GM23248 (cell line): ENCODE results near the gene CLMP. TPM values are rescaled to one million over a fixed set of nuclear protein-coding genes. Genes with fewer than 3 reads are reported as not detected.

Source experiments
- DNase-seq: peaks from one replicate; pipeline ENCODE4 v3.0.0-alpha.2; 2015
- H2AFZ ChIP-seq: fragments of 200-600 bp; sonication (generic); 2 replicates; pipeline ENCODE4 v1.6.1; 2016; ENCODE audit warnings: antibody characterized with exemption
- H3F3A ChIP-seq: fragments of 200-600 bp; sonication (generic); 2 replicates; pipeline ENCODE4 v1.6.1; 2016; ENCODE audit warnings: mild to moderate bottlenecking, antibody characterized with exemption, mixed run types; ENCODE audit not compliant: insufficient read depth
- H3K27ac ChIP-seq: fragments of 200-600 bp; sonication (generic); 2 replicates; pipeline ENCODE4 v1.5.1; 2016; ENCODE audit warnings: mild to moderate bottlenecking
- H3K27me3 ChIP-seq: fragments of 200-600 bp; sonication (generic); replicated peaks from 2 replicates; pipeline ENCODE4 v1.6.1; 2016; ENCODE audit warnings: mild to moderate bottlenecking; ENCODE audit not compliant: insufficient read depth
- H3K36me3 ChIP-seq: fragments of 200-600 bp; sonication (generic); 2 replicates; pipeline ENCODE4 v1.6.1; 2016; ENCODE audit warnings: low read depth, mild to moderate bottlenecking
- H3K4me1 ChIP-seq: fragments of 200-600 bp; sonication (generic); 2 replicates; pipeline ENCODE4 v1.6.1; 2016; ENCODE audit warnings: mild to moderate bottlenecking; ENCODE audit not compliant: insufficient read depth
- H3K4me2 ChIP-seq: fragments of 200-600 bp; sonication (generic); one replicate; pipeline ENCODE4 v1.6.1; 2016; ENCODE audit warnings: mild to moderate bottlenecking; ENCODE audit not compliant: unreplicated experiment
- H3K4me3 ChIP-seq: fragments of 200-600 bp; sonication (generic); 2 replicates; pipeline ENCODE4 v1.5.1; 2016; ENCODE audit warnings: mild to moderate bottlenecking
- H3K79me2 ChIP-seq: fragments of 200-600 bp; sonication (generic); 2 replicates; pipeline ENCODE4 v1.6.1; 2016; ENCODE audit warnings: mild to moderate bottlenecking; ENCODE audit not compliant: insufficient read depth
- H3K9ac ChIP-seq: fragments of 200-600 bp; sonication (generic); 2 replicates; pipeline ENCODE4 v1.6.1; 2016; ENCODE audit warnings: mild to moderate bottlenecking
- H3K9me2 ChIP-seq: fragments of 200-600 bp; sonication (generic); 2 replicates; pipeline ENCODE4 v1.6.1; 2016; ENCODE audit warnings: mixed run types, mild to moderate bottlenecking, moderate library complexity; ENCODE audit not compliant: insufficient read depth
- H3K9me3 ChIP-seq: fragments of 200-600 bp; sonication (generic); one replicate; pipeline ENCODE4 v1.6.1; 2017; ENCODE audit warnings: low read depth
- H4K20me1 ChIP-seq: fragments of 200-600 bp; sonication (generic); 2 replicates; pipeline ENCODE4 v1.6.0; 2016; ENCODE audit not compliant: insufficient read depth
- EZH2 ChIP-seq: fragments of 200-600 bp; sonication (generic); IDR thresholded peaks from 2 replicates; pipeline ENCODE4 v1.6.1; 2018; ENCODE audit warnings: antibody characterized with exemption, mild to moderate bottlenecking; ENCODE audit not compliant: insufficient read depth, poor library complexity, severe bottlenecking
- EZH2phosphoT487 ChIP-seq: fragments of 200-600 bp; sonication (generic); IDR thresholded peaks from 2 replicates; pipeline ENCODE4 v1.6.1; 2018; ENCODE audit warnings: antibody characterized with exemption, moderate library complexity, mild to moderate bottlenecking, low read depth; ENCODE audit not compliant: insufficient read depth
- WGBS, 2 experiments: methylation state at CpG; one replicate each; pipeline ENCODE4 v1.1.6; 2015 to 2017; ENCODE audit warnings: low lambda C conversion rate in 2 of 2, low coverage in 1 of 2; ENCODE audit errors: missing lambda C conversion rate in 2 of 2; 5-methylcytosine and 5-hydroxymethylcytosine counted together
- in situ Hi-C: fragments of 300-500 bp; cut with MboI; formaldehyde crosslinking; loops from 2 replicates; pipeline ENCODE4 v1.15.0; 2020
- polyA plus RNA-seq: library from polyadenylated mRNA; unstranded; fragments of >200 nt; fragmentation: Nextera tagmentation; extraction: Ambion mirVana; gene quantifications from 2 replicates; pipeline ENCODE4 v1.2.1, GENCODE V29; 2016
- total RNA-seq: library from RNA; depleted of rRNA; stranded (reverse); fragments of >200 nt; shearing (Covaris generic); gene quantifications from 2 replicates; pipeline ENCODE4 v1.2.3, GENCODE V29; 2014

CLMP gene
- total and polyA plus RNA-seq, 2 experiments from 2014 or later = 166 to 215 TPM

DNA sequence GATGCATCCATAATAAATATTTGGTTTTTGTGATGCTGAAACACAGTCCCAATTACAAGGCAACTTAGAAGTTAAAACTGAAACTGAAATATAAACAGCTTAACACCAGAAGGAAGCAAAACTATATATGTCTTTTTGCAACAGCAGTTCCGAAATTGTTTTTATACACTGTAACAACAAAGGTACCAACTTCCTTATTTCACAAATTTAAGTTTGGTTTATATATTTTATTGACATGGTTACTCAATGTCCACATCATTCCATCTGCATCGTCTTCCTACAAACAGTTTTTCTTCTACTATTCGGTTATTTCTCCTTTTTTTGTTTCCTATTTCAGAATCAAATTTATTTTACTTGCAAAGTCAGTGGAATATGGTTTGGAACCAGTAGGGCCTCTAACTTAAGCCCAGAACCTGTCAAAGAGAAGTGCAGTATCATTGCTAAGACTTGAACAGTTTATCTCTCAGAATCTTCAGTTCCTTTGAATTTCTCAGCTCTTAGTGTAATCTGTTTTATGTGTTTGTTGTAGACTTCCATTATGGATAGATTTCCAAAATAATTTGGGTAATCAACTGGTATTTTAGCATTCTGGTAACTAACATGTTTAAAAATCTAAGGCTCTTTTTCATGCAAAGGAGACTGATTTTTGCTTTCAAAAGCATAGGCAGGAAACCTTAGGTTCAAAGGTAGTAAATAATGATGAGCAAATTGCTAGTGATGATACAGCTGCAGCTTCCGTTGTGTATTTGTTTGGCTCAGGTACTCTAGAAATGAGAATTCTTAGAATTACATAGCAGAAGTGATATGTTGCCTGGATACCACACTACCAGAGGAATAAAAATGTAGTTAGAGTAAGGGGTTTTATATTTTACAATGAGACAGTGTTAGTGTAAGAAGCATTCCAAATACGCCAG lies 124.9 kb downstream of the CLMP start:
- Histone ChIP-seq H2AFZ (no peak overlapping the region), H3K4me1 (peaks cover 25% of the 10 kb centered on the region), H3K9ac (peak overlapping the region; percentile 1; the same call in 1 of the 2 replicates), H3K36me3 (peaks cover 58% of the 10 kb centered on the region), H3K9me3 (no peaks in the 10 kb centered on the region), H3K9me2 (no peaks in the 10 kb centered on the region), H3K27ac (peak overlapping the region; percentile 32), H3K4me2 (no peak overlapping the region), H3K27me3 (no peaks in the 10 kb centered on the region), H4K20me1 (no peaks in the 10 kb centered on the region), H3F3A (peaks cover 91% of the 10 kb centered on the region), H3K4me3 (no peak overlapping the region), H3K79me2 (peaks cover 70% of the 10 kb centered on the region)
- no peak for TF ChIP-seq EZH2phosphoT487
- no peak for TF ChIP-seq EZH2
- WGBS, 2 experiments = 66 to 74% methylated on average over 5 of the region's 5 CpGs
- in situ Hi-C loops = no loop called here
- DNase-seq = no peak

GRCh38 chr11:123065621-123066020 lies 129.4 kb downstream of the CLMP start:
- Histone ChIP-seq H2AFZ (no peak overlapping the region), H3K27me3 (no peaks in the 10 kb centered on the region), H3K4me1 (peaks cover 46% of the 10 kb centered on the region), H3K9me2 (no peaks in the 10 kb centered on the region), H3F3A (peaks cover 77% of the 10 kb centered on the region), H3K36me3 (peaks cover 28% of the 10 kb centered on the region), H3K27ac (peak overlapping the region; percentile 77), H4K20me1 (peaks cover 6% of the 10 kb centered on the region), H3K4me3 (no peak overlapping the region), H3K9ac (peak overlapping the region; percentile 45), H3K9me3 (no peaks in the 10 kb centered on the region), H3K79me2 (peaks cover 51% of the 10 kb centered on the region), H3K4me2 (no peak overlapping the region)
- TF ChIP-seq EZH2 = no peak
- no peak for TF ChIP-seq EZH2phosphoT487
- 54 to 60% methylated on average over 2 of the region's 2 CpGs for WGBS, 2 experiments
- DNase-seq = peak; percentile 72
- in situ Hi-C loops = no loop called here

DNA sequence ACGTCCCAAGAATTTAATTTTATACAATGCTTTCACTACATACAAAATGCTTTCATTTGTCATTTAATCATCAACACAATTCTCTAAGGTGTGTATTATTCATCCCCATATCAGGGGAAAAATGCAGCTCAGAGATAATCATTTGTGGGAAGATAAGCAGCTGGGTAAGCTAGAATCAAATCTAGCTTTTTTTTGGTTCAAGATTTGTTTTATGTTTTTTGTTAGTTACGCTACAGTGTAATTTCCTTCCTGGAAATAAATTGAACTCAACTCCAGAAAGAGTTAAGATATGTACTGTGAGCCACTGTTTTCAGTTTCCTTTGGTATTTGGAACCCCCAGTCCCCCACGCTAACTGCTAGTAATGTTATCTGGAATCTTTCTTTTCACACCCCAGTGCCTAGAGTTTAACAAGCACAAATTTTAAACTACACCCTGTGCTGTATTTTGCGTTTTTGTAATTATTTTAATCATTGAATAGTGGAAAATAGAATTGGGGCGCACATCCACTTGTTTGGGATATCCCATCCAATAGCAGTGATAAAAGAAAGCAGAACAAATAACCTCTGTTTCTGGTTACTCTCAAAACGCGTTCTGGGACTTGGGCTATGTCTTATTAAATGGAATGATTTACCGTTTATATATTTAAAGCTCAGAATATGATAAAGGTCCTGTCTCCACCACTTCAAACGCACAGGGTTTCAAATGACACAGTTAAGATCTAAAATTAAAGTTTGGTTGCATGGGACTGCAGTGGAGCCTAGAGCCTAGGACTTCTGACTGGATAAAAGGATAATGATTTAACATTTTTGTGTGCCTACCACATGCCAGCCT lies 131.0 kb downstream of the CLMP start:
- Histone ChIP-seq H3K27ac (peak overlapping the region; percentile 100), H3K9ac (peak overlapping the region; percentile 99), H3K79me2 (peaks cover 54% of the 10 kb centered on the region), H3K4me1 (peaks cover 47% of the 10 kb centered on the region), H3F3A (peaks cover 77% of the 10 kb centered on the region), H3K4me2 (peak overlapping the region; percentile 93), H3K9me2 (no peaks in the 10 kb centered on the region), H2AFZ (peak overlapping the region; percentile 75), H3K4me3 (peak overlapping the region; percentile 99), H4K20me1 (peaks cover 21% of the 10 kb centered on the region), H3K27me3 (no peaks in the 10 kb centered on the region), H3K36me3 (peaks cover 28% of the 10 kb centered on the region), H3K9me3 (no peaks in the 10 kb centered on the region)
- in situ Hi-C loops = no loop called here
- WGBS, 2 experiments = 36 to 39% methylated on average over 9 of the region's 9 CpGs
- no peak for TF ChIP-seq EZH2
- no peak for TF ChIP-seq EZH2phosphoT487
- DNase-seq = no peak

DNA sequence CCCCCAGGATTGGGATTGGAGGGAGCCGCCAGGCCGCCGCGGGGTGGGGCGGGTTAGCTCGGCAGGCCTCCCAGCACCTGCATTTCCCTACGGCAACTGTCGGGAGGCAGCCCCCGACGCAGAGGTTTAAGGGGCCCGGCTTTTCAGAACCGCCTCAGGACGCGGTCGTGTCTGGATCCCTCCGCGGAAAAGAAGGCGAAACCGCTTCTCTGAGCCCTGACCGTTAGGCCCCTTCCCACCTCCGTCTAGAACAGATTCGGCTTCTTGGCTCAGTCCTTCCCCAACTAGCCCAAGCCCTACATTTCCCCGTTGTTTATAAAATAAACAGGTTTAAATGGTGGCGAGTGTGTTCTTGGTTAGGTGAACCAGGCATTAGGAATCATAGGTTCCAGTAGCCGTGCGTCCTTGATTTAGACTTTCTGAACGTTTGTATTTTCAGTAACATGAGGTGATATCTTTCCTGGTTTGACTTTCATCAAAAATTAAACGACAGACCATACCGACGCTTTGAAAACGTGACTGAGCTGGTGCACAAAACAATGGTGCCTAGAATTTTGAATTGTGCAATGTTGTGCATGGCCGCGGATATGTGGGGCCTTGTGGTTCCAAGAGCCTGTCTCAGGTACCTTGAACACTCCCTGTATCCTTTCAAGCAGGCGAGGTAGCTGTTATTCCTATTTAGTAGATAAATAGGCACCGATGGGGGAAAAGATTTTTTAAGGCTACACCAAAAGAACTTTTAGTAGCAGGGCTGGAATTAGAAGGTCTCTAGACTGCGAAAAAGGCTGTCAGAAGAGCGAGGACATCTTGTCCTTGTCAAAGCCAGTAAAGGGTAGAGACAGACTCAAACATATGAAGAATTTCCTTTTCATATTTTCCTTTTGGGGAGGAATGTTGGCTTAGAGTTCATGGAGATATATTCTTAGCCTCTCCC lies 131.9 kb downstream of the CLMP start:
- H4K20me1 ChIP-seq = peaks cover 30% of the 10 kb centered on the region
- no peak for TF ChIP-seq EZH2phosphoT487
- no peak for TF ChIP-seq EZH2
- peaks cover 50% of the 10 kb centered on the region for H3K4me1 ChIP-seq
- peak overlapping the region; percentile 75 for H2AFZ ChIP-seq
- H3K9ac ChIP-seq = peak overlapping the region; percentile 99
- DNase-seq = peak; percentile 78
- no peaks in the 10 kb centered on the region for H3K9me2 ChIP-seq
- H3F3A ChIP-seq = peaks cover 77% of the 10 kb centered on the region
- peaks cover 61% of the 10 kb centered on the region for H3K79me2 ChIP-seq
- in situ Hi-C loops = no loop called here
- peaks cover 29% of the 10 kb centered on the region for H3K36me3 ChIP-seq
- peak overlapping the region; percentile 93 for H3K4me2 ChIP-seq
- H3K27ac ChIP-seq = peak overlapping the region; percentile 100
- 7% methylated on average over 34 to 37 of the region's 37 CpGs for WGBS, 2 experiments
- H3K27me3 ChIP-seq = no peaks in the 10 kb centered on the region
- peak overlapping the region; percentile 99 for H3K4me3 ChIP-seq
- no peaks in the 10 kb centered on the region for H3K9me3 ChIP-seq
